ENCODE results near the gene TRIO. TPM values are rescaled to one million over a fixed set of nuclear protein-coding genes. Genes with fewer than 3 reads are reported as not detected.

TRIO gene
- total RNA-seq, 1 donor: 410 TPM

DNA sequence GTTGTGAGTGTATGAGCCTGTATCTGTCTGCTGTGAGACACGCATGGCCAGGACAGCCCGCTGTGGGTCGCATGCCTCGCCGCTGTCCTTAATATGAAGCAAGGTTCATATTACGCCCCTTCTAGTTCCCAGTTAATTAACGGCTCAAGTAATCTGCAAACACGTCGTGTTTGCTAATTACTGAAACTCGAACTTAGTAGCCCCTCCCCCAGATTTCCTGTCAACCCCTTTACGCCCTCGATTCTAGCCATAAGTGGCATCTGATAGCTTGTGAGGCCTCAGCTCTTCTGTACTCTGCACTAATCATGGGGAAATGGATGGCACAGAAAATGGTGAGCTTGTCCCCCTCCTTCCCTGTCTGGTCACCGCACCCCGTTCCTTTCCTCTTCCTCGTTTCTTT, 321.5 kb downstream of the TRIO start:
- TF ChIP-seq, protein P1, sequence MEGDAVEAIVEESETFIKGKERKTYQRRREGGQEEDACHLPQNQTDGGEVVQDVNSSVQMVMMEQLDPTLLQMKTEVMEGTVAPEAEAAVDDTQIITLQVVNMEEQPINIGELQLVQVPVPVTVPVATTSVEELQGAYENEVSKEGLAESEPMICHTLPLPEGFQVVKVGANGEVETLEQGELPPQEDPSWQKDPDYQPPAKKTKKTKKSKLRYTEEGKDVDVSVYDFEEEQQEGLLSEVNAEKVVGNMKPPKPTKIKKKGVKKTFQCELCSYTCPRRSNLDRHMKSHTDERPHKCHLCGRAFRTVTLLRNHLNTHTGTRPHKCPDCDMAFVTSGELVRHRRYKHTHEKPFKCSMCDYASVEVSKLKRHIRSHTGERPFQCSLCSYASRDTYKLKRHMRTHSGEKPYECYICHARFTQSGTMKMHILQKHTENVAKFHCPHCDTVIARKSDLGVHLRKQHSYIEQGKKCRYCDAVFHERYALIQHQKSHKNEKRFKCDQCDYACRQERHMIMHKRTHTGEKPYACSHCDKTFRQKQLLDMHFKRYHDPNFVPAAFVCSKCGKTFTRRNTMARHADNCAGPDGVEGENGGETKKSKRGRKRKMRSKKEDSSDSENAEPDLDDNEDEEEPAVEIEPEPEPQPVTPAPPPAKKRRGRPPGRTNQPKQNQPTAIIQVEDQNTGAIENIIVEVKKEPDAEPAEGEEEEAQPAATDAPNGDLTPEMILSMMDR (IDR thresholded peaks at IDR 0.05; ENCODE audit: insufficient read depth, low read depth, low read length): no peak
- DNase-seq (ENCODE audit: low read depth): no peak
- no peak overlapping the region for H3K4me3 ChIP-seq (ENCODE audit: low read depth, low read length)

DNA sequence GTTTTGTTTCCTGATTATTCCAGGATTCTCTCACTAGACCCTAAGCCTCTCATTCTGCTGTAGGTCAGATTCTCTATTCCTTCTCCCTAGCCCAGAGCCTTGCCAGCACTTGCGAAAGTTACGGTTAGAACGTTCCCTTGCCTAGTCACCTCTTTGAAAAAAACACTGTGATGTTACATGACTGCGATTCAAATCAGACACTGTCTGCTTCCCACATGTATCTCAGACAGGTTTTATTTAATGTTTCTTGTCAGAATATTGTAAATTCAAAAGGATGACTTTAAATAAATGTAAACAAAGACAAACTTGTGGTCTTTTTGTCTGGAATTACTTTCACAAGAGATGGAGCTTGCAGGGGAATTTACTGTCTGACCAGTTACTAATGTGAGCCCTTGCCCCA, 322.0 kb downstream of the TRIO start:
- peak; percentile 96 for DNase-seq (ENCODE audit: low read depth)
- no peak overlapping the region for H3K4me3 ChIP-seq (ENCODE audit: low read depth, low read length)
- TF ChIP-seq, protein P1 (IDR thresholded peaks at IDR 0.05; ENCODE audit: insufficient read depth, low read depth, low read length): no peak

DNA sequence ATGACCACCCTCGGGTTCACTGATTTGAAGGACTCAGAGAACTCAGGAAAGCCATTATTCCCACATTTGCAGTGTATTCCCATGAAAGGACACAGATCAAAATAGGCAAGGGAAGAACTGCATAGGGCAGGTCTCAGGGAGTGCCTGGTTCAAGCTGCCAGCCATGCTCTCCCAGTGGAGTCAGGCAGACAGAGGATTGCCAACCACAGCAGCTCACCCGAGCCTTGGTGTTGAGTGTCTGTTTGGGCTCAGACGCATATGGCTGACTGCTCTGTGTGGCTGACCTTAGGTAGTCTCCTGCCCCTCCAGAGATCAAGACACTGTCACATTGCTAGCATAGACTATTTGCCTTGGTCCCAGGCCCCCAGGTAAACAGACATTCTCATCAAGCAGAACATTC, 322.6 kb downstream of the TRIO start:
- H3K4me3 ChIP-seq (ENCODE audit: low read depth, low read length): no peak overlapping the region
- DNase-seq (ENCODE audit: low read depth): no peak
- TF ChIP-seq, protein P1 (IDR thresholded peaks at IDR 0.05; ENCODE audit: insufficient read depth, low read depth, low read length): no peak

DNA sequence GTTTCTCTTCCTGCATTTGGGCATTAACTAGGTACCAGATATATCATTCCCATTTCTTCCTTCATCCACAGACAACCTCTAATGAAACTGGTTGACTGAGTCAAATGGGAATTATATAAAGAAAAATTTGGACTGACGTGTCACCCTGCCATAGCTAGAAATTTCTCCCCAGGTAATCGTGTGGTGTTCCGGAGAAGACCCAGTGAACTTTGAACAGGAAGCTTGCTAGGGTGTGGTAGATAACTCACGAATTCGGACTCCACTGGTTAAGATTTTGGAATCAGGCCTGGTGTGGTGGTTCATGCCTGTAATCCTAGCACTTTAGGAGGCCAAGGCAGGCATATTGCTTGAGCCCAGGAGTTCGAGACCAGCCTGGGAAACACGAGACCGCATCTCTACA, 324.1 kb downstream of the TRIO start:
- no peak for DNase-seq (ENCODE audit: low read depth)
- H3K4me3 ChIP-seq (ENCODE audit: low read depth, low read length): no peak overlapping the region
- TF ChIP-seq, protein P1 (IDR thresholded peaks at IDR 0.05; ENCODE audit: insufficient read depth, low read depth, low read length): no peak

DNA sequence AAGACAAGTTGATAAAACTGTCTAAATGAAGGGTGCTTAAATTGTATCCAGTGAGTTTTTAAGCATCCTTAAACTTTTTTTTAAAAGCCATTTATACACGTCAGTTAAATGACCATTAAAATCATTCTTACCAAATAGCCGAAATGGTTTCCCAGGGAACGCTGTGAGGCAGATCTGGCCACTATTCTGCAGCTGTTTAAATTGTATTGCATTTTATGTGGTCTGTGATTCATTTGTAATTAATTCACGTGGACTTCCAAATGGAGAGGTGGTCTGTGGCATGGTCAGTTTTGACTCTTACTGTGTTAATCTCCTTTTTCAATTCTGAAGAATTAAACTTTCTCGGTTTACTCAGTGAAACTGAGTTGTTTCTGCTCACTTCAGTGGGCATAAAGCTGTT, 324.7 kb downstream of the TRIO start:
- DNase-seq (ENCODE audit: low read depth): peak; percentile 61
- TF ChIP-seq, protein P1 (IDR thresholded peaks at IDR 0.05; ENCODE audit: insufficient read depth, low read depth, low read length): no peak
- no peak overlapping the region for H3K4me3 ChIP-seq (ENCODE audit: low read depth, low read length)

DNA sequence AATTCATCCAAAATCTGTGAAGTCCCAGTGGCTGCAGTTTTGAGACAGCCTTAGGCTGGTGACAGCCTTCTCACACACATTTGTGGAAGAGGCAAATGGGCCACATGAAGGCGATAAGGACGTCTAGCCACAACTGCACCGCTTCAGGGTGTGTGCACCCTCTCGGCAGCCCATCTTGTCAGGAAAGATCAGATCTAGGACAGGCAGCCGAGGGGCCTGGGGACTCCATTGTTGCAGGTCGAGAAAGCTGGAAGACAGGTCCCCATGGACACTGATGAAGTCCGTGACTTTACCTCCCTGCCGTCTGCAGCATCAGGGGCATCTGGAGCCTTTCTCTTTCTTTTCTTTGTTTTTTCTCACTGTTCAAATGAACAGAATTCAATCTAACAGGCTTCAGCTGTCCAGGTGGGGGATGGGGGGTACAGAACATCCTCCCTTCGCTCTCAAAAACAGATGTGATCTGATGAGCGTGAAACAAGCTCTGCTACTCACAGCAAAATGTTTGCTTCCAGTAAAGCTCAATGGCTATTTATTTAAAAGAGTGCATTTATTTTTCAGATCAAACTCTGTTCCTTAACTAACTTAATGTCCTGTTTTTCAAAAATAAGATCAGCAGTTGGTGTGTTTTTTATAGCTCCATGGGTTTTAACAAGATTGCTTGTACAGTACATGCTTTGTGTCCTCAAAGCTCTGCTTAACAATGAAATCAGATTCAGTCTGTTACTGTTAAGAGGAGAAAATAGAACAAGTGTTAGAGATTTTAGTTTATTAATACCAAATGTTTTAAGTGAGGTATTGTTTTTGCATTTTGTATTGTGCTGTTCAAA, 326.6 kb downstream of the TRIO start:
- TF ChIP-seq, protein P1 (IDR thresholded peaks at IDR 0.05; ENCODE audit: insufficient read depth, low read depth, low read length): no peak

DNA sequence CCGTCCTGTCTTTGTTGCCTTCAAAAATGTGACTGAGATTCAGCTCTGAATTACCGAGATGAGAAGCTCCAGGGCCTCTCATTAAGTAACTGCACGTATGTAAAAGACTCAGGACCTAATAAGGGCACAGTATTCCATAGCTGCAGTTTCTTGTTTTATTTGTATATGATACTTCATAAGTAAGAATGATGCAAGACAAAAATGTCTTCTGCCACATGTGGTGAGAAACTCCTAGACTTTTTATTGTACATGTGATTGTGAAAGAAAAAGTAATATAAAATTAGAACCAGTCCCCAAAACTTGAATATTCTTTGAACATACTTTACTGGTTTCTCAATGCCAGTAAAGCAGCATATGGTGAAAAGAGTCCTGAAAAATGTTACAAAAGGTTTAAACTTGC, 328.4 kb downstream of the TRIO start:
- peak; percentile 47 for DNase-seq (ENCODE audit: low read depth)
- TF ChIP-seq, protein P1 (IDR thresholded peaks at IDR 0.05; ENCODE audit: insufficient read depth, low read depth, low read length): no peak
- H3K4me3 ChIP-seq (ENCODE audit: low read depth, low read length): no peak overlapping the region

More for the DNA sequence above, 326.6 kb downstream of the TRIO start:
- no peak for DNase-seq (ENCODE audit: low read depth)
- no peak overlapping the region for H3K4me3 ChIP-seq (ENCODE audit: low read depth, low read length)
